ENCODE data around the gene PRICKLE1.

PRICKLE1 gene

GRCh38 chr12:42587601-42588523 is 1.7 kb downstream of the PRICKLE1 start:
- DNase-seq, result no peak

GRCh38 chr12:42586268-42586667 is 3.3 kb downstream of the PRICKLE1 start:
- DNase-seq, result no peak

DNA sequence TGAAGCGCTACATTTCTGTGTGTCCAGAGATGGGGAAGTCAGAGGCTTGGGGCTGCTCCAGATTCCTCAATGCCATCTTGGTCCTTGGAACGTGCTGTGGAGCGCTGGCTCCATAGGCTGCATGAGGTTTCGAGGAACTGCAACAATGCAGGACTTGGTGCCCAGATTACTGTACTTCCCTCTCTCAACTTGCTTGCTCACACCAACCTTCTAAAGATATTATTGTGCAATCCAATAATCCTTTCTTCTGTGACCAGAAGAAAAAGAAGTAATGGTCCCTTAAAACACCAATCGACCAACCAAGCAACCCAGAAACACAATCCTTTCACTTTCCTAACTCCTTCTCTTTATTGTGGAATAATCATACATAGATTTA is 3.7 kb downstream of the PRICKLE1 start:
- no peak for DNase-seq

DNA sequence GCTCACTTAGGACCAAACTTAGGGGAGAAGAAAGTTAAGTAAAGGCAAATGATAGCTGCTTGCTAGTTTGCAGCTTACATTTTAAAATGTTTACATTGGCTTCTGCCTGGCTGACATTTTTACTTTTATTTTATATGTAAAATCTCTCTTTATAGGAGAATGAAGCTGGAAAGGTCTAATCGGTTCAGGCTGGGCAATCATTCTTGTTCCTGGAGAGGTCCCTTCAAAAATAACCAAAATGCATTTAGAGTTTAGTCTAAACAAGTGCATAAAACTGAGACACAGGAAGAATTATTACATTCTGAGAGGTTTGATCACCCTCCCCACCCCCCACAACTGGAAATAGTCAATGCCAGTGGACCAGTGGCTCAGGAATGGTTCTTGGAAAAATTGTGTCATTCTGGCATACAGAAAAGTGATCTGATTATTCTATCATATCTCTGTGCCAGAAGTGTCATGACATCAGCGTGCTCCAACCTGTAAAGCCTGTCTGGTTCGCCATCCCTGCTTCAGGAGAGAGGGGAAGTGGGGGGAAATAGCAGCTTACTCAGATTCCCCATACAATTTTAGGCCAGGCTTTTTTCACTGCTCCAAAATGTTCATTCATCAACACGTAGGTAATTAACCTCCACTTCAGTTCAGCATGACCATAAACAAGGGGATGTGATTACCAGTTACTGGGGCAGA is 4.2 kb downstream of the PRICKLE1 start:
- DNase-seq, result no peak

DNA sequence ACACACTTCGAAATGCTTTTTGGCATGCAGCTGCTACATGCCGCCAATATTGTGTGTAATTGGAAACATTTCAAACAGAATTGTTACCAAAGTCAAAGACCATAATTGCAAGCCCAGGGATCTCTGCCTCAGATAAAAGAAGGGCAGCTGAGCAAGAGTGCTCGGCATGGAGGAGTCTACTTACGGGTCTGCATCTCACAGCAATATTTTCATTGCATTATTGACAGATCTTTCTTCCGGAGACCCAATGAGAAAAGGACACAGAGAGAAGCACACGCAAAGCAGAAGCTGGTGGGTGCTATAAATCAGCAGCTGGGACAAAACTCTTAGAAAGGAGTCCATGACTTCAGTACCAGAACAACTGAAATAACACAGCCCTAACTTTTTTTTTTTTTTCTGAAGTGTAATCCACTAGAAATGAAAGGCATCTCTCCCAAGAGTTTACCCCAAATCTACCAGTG is 4.9 kb downstream of the PRICKLE1 start:
- no peak for DNase-seq

DNA sequence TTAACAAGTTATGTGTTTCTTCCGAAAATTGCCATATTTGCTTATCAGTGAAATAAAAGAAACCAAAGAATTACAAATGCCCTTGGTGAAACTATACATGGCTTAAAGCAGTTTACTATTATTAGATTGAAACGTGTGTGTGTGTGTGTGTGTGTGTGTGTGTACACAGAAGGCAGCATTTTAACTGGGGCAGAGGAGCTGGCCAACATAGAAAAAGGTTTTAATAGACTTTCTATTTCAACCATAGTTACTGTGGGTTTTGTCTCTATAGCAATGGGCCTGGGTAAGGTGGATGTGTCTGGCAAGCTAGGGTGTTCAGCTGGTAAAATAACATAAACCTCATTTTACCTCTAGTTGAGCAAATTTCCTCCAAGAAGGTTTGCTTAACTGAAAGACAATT is 6.5 kb downstream of the PRICKLE1 start:
- DNase-seq, result no peak

- no peak for DNase-seq
Measured at GRCh38 chr12:42582498-42582897, 7.0 kb downstream of the PRICKLE1 start.

DNA sequence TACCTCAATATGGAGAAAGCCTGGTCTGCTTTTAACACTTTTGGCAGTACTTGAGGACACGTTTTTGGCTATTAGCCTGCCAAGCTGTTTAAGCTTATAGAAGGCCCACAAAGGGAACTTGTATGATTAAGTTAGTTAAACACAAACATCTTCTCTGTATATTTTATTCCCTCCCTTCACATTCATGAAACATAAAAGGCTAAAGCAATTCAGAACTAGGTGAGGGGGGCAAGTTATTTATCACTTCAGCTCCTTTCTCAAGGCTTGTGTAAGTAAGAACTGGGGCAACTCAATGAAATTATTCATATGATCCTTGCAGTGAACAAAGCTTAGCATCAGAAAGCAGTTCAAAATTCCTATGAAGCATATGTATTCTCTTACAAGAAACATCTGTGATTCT is 7.5 kb downstream of the PRICKLE1 start:
- DNase-seq, result no peak

GRCh38 chr12:42576374-42576773 is 13.2 kb downstream of the PRICKLE1 start:
- no peak for DNase-seq

GRCh38 chr12:42575717-42576116 is 13.8 kb downstream of the PRICKLE1 start:
- DNase-seq, result no peak

DNA sequence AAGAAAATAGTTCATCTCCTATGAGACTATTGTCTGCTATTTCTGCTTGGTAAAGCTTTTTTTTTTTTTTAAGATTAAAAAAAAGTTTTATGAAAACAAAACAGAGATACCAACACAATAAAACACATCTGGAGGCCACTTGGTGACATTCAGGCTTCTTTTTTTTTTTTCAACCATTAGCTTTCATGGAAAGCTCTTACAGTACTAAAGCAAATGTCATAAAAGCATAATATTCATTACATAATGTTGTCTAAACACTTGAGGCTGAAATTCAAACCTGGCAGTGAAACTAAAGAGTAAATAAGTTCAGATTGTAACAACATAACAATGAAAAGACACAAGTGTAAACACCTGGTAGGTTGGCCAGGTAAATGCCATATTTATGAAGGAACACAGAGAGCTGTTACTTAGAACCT is 14.7 kb downstream of the PRICKLE1 start:
- no peak for DNase-seq

DNA sequence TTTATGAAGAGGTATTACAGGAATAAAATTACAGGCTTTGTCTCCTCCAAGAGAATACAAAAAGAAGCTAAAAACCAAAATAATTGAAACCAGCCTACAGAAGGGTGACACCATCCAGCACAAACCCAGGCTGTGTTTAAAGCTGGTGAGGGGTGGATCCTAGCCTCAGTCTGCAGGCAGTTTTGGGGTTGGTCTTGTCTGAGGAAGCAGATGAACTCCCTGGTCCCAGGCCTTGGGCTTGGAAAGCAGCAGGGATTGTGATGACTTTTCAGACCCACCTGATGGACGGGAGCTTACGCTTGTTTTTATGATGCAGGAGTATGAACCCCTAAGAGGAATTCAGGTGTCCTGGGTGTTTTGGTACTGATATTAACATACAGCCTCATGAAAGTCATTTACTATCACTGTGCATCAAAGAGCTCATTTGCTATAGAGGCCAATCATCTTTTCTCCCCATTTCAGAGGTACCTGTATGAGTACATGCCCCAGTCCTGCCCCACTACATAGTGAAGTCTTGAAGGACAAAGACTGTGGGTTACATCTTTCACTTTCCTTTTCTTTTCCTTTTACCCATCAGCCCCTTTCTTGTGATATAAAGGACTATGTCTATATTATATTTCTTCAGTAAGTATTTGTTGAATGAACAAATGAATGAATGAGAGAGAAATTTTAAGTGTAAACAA is 18.1 kb downstream of the PRICKLE1 start:
- DNase-seq, result no peak

DNA sequence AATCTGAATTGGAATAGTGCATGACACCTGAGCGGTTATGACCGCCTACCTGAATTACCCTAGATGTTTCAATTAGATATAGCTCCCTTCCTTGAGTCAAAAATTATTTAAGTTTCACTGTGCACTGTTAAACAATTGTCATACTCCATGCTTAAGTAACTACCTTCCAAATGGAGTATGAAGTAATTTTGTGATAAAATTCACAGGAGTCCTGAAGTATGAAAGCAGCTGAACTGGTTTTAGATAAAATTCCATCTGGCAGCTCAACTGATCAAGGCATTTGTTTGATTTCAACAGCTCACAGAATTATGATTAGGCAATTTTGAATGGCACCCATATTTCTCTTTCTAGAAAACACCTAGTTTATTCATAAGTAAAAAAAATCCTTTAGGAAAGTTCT is 19.5 kb downstream of the PRICKLE1 start:
- DNase-seq, result no peak

DNA sequence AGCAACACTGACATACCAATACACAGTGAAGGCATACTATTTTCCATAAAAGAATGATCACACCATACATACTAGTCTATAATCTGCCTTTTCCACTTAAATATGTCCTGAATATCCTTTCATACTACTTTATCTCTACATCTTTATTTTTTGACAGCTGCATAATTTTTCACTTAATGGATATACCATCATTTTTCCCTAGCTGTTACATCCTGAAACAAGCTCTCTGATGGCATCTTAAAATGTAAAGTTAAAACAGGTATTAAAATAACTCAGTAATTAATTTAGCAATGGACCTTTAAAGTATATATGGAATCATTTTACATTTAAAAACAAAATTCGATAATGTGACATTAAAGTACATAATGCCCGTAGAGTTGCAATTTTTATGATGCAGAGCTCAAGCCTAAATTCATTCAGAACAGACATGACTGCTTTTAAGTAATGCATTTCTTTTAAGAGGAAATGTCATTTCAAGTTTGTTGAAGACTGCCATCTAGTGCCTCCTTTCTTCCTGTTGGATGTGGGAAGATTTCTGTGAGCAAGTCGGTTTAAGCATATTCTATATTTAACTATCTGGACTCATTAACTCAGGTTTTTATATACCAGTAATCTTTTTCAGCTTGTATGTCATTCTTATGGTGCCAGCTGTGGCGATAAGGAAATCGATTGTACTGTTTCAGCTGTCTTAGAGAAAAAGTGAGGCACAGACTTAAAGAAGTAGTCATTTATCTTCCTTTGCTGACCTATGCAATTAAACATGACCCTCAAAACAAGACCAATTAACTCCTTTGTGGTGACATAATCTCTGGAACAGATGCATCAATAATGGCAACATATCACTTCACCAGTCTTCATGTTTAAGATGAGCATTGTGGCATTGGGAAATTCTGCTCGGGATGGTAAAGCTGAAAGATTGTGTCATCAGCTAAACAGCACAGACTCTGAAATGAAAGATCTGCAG is 20.3 kb downstream of the PRICKLE1 start:
- no peak for DNase-seq

DNA sequence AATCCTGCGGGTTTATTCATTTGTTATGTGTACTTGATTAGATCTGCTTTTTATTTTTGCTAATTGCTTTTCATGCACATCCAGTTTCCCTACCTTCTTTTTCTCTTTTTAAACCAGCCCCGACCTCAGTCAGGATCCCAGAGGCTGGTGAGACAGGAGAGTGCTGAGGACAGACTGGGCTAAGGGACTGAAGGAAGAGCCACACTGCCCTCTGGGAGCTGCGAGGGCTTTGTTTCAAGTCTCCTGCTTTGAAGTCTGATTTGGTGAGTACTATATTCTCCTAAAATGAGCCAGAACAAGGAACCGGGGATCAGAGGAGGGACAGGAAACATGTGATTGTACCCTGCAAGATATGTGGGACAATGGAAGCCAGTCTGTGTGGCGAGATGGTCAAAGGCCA is 23.9 kb downstream of the PRICKLE1 start:
- DNase-seq, result no peak

- no peak for DNase-seq
Measured at GRCh38 chr12:42564996-42565395, 24.6 kb downstream of the PRICKLE1 start.

GRCh38 chr12:42564556-42564955 is 25.0 kb downstream of the PRICKLE1 start:
- DNase-seq, result no peak

GRCh38 chr12:42560977-42561376 is 28.6 kb downstream of the PRICKLE1 start:
- no peak for DNase-seq

DNA sequence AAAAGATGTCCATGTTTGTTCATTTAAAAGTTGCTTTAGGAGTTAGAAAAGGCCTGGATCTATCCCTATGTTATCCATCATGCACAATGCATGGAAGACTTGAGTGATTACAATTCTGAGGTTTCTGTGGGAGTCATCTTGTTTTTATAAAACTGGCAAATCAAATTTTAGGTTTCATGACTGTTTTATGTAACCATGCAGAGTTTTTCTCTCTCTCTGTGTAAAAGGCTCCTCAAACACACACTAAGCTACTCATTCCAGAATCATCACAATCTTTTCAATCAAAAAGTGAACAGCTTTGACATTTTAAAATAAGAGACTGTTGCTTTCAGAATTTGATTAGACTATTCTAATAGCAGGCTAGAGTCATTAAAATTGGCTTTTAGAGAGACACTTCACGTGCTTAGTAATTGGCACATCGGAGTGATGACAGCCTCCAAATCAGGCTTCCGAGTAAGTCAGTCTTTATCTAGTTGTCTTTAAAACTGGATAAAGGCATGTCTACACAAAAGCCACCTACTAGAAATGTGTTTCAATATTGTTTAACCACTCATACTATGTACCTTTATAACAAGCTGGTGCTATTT is 31.9 kb downstream of the PRICKLE1 start:
- no peak for DNase-seq

- no peak for DNase-seq
Measured at GRCh38 chr12:42556917-42557316, 32.6 kb downstream of the PRICKLE1 start.

GRCh38 chr12:42552822-42553221 is 36.7 kb downstream of the PRICKLE1 start:
- no peak for DNase-seq

- DNase-seq, result no peak
Measured at GRCh38 chr12:42550800-42551199, 38.7 kb downstream of the PRICKLE1 start.

Data from stimulated activated CD4-positive, alpha-beta T cell treated with anti-CD3 and anti-CD28 coated beads, Interleukin-4, amount 100 ng/mL, for 1 hour (primary cell).